ENCODE measurements around the gene IFNA10.
"Not testable (repeated sequence)": the region's sequence is repeated elsewhere in the genome, so short reads cannot be mapped to it uniquely, and the experiment has no call there.

IFNA10 gene

GRCh38 chr9:21207043-21207442, at the start of gene IFNA10:
IFNA10 (minus strand) TSS chr9:21207143; CDS start chr9:21207097, 46 bp downstream.
- not testable (repeated sequence) for DNase-seq

- no peak for DNase-seq
Measured at GRCh38 chr9:21255538-21256212, 48.7 kb upstream of the IFNA10 start.

GRCh38 chr9:21252721-21253547, 46.0 kb upstream of the IFNA10 start:
- DNase-seq = peak; percentile 76

- DNase-seq = no peak
Measured at GRCh38 chr9:21251638-21252037, 44.7 kb upstream of the IFNA10 start.

- peak; percentile 4 for DNase-seq
Measured at GRCh38 chr9:21251190-21251589, 44.2 kb upstream of the IFNA10 start.

- DNase-seq = no peak
Measured at GRCh38 chr9:21244836-21245235, 37.9 kb upstream of the IFNA10 start.

GRCh38 chr9:21239911-21240310, 33.0 kb upstream of the IFNA10 start, which contains the start of gene IFNA14:
IFNA14 (minus strand) TSS chr9:21240005; CDS start chr9:21239935, 70 bp downstream.
- no peak for DNase-seq

GRCh38 chr9:21236360-21236714, 29.4 kb upstream of the IFNA10 start:
- peak; percentile 1 for DNase-seq

GRCh38 chr9:21235468-21236359, 28.8 kb upstream of the IFNA10 start:
- peak; percentile 68 for DNase-seq

- DNase-seq = no peak
Measured at GRCh38 chr9:21234153-21234687, 27.3 kb upstream of the IFNA10 start.

- no peak for DNase-seq
Measured at GRCh38 chr9:21233258-21233657, 26.3 kb upstream of the IFNA10 start.

GRCh38 chr9:21228122-21228521, 21.2 kb upstream of the IFNA10 start, which contains the start of gene IFNA17:
IFNA17 (minus strand) TSS chr9:21228222; CDS start chr9:21228173, 49 bp downstream.
- no peak for DNase-seq

GRCh38 chr9:21217211-21217610, 10.3 kb upstream of the IFNA10 start, which contains the start of gene IFNA16:
IFNA16 (minus strand) TSS chr9:21217311; CDS start chr9:21217305, 6 bp downstream.
- DNase-seq = not testable (repeated sequence)

GRCh38 chr9:21213411-21214326, 6.7 kb upstream of the IFNA10 start:
- DNase-seq = peak; percentile 25

GRCh38 chr9:21212160-21212559, 5.2 kb upstream of the IFNA10 start:
- DNase-seq = not testable (repeated sequence)

GRCh38 chr9:21210782-21211181, 3.8 kb upstream of the IFNA10 start:
- not testable (repeated sequence) for DNase-seq

GRCh38 chr9:21210311-21210710, 3.4 kb upstream of the IFNA10 start:
- no peak for DNase-seq

GRCh38 chr9:21205204-21205603, 1.7 kb downstream of the IFNA10 start:
- no peak for DNase-seq

GRCh38 chr9:21202105-21202504, 4.8 kb downstream of the IFNA10 start, which contains the start of gene IFNA7:
IFNA7 (minus strand) TSS chr9:21202205; CDS start chr9:21202165, 40 bp downstream.
- not testable (repeated sequence) for DNase-seq

GRCh38 chr9:21194867-21195776, 11.8 kb downstream of the IFNA10 start:
- DNase-seq = peak; percentile 39
